ENCODE results near the gene EFHC2.
"Not testable (repeated sequence)": the region's sequence is repeated elsewhere in the genome, so short reads cannot be mapped to it uniquely, and the experiment has no call there.

The EFHC2 gene

DNA sequence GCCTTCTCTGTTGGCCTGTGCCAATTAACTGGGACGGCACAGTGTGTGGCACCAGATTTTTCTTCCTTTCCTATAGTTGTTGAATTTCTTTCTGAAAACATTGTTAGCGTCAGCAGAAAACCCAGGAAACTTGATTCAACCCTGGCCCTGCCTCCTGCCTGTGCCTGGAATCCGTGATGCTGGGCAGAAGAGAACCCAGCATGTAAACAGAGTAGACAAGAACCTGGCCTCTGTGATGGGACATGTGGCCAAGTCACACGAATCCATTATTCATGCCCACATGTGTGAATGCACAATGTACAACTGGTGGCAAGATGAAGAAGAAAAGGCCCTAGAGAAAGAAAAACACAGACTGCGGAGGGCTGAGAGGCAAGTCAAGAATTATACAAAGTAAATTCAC lies 111.4 kb downstream of the EFHC2 start:
- no peak for DNase-seq

DNA sequence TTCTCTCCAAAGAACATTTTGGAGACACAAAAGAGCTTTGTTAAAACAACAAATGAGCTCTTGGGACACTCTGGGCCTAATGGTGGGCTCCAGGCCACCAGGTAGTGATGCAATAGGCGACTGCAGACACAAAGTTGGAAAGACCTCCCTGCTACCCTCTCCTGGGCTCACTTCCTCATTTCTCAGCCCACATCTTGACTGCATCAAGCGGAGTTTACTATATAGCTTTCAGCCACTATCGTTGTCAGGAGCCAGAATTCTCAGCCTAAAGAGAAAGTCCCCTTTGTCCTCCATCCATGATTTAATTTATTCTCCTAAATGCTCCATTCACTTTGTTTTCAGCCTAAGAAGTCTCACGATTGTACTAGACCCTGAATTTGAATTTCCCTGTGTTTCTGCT lies 114.9 kb downstream of the EFHC2 start:
- DNase-seq, result no peak

DNA sequence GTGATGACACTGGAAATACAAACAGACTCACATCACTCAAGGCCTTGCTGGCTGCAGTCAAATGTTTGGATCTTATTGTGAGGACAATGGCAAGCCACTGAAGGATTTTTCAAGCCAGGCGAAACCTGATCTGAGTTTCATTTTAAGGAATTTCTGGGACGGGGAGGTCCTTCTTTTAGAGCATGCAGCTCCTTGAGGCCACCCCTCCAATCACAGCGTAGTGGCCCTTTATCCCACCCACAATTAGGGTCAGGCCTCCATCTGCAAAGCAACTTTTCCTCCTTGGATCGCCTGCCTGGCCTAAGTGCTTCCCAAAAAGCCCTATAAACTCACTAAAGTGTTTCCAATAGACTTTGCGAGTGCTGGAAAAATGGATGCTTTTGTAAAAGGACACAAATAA lies 115.5 kb downstream of the EFHC2 start:
- DNase-seq, result no peak

DNA sequence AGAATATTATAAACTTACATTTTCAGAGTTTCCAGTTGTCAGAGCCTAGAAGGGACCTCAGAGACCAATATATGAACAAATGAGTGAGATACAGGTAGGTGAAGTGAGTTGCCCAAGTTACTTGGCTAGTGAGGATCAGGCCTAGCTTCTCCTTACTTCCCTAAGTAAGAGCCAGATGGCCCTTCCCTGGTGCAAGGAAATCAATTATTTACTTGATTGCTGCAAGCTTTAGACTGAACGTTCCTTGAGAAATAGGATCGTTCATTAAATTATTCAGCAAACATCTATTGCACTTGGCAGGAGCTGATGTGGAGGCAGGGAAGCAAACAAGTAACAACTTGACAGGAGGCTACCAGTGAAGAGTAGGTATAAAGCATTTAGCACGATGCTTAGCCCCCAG lies 117.8 kb downstream of the EFHC2 start:
- no peak for DNase-seq

DNA sequence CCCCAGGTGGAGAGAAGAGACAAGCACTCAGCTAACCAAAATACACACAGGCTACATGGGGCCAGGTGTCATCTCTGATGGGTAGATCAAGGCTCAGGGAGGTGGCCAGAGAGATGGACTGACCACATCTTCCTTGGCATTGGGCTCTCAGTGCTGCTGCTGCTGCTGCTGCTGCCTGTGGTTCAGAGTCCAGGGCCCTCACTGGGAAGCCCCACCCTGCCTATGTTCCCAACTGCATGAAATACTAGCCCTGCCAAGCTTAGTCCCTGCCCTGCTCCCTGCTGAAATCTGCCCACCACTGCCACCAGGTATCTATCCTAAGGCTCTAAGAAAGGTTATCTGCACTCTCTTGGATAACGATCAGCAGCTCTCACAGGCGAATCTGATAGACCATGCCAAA lies 118.7 kb downstream of the EFHC2 start:
- DNase-seq, result no peak

DNA sequence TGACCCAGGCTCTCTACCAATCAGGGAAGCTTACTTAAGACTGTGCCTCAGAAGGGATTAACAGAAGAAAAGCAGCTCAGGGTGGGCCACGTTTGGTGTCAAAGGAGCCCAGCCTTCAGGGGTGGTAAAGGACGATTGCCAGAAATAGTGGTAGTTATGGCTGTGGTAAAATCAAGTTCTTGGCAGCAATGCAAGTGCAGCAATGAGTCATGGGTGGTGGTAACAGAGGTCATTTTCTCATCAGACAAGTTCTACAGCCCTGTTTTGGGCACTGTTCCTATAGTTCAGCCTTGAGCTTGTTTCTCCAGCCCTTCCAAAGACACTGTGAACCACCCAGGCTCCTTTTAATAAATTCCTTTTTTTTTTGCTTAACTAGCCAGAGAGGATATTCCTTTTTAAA lies 120.3 kb downstream of the EFHC2 start:
- DNase-seq, result no peak

DNA sequence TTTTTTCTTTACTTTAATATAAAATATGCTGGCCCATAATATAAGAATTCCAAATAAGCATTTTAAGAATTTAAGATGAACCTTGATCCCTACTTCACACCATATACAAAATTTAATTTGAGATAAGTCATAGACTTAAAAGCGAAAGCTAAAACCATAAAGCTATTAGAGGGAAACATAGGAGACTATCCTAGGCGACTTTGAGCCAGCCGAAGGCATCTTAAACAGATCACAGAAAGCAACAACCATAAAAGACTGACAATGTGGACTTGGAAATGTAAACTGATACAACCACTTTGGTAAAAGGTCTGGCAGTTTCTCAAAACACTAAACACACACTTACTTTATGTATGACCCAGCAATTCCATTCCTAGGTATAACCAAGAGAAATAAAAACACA lies 125.0 kb downstream of the EFHC2 start:
- no peak for DNase-seq

DNA sequence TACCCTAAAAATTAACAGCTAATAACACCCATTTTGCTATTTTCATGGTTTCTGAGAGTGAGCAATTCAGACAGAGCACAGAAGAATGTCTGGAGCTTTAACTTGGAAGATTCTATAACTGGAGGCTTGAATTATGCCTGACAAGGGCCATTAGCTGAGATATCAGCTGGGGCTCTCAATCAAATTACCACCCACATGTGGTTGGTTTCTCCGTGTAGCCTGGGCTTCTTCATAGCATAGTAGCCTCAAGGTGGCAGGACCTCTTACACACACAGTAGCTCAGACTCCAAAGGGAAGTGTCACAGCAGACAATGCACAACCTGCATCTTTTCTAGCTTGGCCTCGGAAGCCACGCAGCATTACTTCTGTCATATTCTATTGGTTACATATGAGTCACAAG lies 127.3 kb downstream of the EFHC2 start:
- no peak for DNase-seq

DNA sequence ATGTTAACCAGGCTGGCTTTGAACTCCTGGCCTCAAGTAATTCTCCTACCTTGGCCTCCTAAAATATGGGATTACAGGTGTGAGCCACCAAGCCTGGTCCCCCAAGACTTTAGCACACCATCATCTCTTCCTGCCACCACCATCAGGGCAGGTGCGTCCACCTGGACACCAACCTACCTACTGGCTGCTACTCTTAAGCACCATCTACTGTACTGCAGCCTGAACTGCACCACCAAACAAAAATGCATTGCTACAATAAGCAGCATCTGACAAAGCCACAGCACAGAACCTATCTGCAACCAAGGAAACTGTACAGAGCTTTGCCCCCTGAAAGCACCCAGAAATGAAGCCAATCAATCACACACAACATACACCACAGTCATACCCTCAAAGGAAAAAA lies 139.7 kb downstream of the EFHC2 start:
- DNase-seq, result no peak

DNA sequence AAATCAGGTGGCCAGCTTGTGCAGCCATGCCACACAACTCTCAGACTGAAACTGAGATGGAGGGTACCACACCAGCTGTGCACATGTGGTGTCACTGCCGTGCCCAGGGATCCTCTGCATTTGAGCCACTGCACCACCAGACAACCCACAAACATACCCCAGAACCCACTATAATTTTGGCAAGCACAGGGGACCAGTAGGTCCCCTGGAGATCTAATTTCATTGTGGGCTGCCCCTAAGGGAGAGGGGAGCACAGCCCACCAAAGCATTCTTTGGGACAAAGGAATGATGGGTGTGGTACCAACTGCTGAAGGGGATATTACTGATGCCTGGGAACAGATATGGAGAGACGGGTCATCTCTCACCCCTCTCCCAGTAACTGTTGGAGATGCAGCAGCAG lies 140.9 kb downstream of the EFHC2 start:
- DNase-seq, result no peak

DNA sequence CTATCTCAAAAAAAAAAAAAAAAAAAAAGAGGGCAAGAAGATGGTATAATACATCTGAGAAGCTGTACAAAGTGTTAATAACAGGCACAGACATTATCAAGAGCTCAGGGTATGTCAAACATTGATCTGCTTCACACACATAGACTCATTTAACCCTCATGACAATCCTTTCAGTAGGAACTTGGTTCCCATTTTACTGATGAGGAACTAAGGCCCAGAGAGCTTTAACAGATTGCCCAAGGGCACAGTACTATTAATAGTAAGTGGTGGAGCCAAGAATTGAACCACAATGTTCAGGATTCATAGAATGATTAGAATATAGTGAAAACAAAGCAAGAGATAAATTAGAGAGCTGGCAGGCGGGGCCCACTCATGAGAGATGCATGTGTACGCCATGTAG lies 154.4 kb downstream of the EFHC2 start:
- no peak for DNase-seq

DNA sequence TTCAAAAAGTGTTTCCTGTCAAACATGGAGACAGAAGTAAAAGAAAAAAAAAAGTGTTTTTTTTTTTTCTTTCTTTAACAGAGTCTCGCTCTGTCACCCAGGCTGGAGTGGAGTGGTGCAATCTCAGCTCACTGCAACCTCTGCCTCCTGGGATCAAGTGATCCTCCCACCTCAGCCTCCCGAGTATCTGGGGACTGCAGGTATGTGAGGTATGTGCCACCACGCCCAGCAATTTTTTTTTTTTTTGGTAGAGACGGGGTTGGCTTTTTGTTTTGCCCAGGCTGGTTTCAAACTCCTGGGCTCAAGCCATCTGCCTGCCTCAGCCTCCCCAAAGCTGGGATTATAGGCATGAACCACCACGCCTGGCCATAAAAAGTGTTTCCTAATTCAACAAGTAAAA lies 155.6 kb downstream of the EFHC2 start:
- DNase-seq, result not testable (repeated sequence)

DNA sequence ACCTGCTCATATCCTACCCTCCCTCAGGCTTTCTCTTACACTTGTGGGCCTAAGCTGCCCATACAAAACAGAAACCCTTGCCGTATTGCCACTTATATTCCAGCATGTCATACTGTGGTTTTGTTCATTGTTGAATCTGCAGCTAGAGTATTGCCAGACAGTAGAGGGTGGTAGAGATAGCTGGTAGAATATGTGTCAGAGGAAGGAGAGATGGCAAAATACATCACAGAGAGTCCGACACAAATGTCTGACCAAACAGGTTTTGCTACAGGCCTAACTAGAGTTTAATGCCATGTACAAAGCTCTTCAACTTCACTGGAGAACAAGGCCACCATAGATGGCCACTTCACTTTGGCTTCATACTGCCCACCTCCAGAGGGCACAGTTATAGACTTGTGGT lies 160.1 kb downstream of the EFHC2 start:
- DNase-seq, result no peak

DNA sequence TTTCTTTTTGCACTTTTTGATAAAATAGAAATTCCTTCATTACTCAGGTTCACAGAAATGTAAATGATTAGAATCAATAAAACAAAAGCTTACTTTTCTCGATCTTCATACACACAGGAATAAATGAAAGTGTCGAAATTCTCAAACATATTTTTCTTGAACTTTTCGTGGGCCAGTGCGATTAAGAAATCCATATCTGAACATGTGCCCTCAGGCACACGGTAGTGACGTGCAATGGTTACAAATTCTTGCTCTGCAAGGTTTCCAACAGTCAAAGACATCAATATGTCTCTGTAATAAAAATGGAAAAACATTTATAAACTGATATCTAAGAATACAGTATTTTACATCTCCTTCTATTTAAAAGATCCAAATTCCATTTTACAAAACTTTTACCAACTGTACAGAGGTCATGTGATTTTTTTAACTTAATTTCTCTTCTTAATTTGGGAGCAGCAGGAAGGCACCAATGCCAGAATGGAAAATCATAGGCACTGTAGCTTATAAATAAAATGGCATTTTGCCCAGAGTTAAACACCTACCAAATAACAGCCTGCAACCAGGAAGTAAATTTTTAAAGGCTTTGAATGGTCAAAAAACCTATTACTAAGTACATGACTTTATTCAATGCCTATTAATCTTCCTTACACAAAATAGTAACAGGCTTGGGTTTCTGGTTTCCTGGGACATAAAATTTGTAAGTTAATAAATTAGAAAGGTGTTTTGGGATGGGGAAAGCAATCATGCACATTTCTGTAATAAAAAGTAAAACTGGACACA lies 165.0 kb downstream of the EFHC2 start:
- no peak for DNase-seq

DNA sequence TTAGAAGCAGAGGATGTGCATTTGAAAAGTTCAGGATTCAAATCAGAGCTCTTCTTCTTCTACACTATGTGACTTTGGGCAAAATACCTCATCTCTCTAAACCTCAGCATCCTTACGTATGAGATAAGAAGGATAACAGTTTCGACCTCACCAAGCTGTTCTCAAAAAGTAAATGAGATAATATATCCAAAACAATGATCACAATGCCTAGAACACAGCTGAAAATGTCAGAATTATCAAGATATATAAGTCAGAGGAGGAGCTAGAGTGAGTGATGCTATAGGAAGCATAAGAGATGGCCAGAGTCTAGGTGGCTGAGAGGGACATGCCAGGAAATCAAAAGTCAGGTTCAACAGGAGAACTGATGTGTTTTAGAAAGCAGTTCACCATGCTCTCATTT lies 168.0 kb downstream of the EFHC2 start:
- DNase-seq, result no peak

DNA sequence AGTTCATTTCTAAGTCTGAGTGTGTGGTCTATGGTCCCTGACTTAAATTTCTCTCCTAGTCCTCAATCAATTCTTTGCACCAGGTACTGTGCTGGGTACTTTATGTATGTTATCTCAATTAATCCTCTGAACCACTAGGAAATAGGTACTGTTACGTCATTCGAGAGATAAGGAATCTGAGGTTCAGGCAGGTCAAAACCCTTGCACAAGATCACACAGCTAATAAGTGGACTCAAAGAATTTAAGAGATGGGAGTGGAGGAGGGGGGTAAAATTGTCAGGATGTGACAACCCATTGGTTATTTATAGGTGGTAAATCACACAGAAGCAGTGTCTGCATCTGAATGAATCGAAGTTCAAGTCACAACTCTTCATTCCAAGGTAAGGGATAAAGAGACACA lies 169.4 kb downstream of the EFHC2 start:
- no peak for DNase-seq

DNA sequence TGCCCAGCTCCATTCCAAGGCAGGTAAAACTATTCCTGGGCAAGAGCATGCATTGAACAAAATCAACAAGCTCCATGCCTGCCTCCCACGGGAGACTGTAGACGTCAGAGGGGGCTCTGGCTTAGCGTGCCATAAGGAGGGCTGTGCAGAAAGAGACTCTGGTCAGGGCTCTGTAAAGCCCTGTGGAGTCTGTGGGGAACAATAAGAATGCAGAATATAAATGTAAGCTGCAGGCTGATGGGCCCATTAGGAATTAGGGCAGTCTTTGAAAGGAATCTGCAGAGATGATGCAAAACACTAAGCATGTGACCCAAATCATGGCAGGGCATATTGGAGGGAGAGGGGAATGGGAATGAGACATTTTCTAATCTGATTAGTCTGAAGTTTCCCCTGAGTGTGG lies 170.3 kb downstream of the EFHC2 start:
- no peak for DNase-seq

DNA sequence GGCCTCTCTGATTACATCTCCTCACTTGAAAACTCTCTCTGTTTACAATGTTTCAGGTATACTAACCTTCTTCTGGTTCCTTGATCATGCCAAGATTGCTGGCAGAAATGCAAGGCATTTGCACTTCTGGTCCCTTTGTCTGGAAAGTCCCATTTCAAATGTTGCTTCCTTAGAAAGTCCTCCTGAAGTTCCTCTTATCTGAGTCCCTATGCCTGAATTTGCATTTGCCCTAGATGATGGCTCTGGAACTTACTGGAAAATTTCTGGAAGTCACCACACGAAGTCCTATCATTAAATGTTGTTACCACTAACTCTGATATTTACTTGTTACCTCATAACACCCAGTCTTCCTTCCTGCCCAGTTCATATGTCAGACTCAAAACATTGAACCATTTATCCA lies 176.4 kb downstream of the EFHC2 start:
- DNase-seq, result no peak

DNA sequence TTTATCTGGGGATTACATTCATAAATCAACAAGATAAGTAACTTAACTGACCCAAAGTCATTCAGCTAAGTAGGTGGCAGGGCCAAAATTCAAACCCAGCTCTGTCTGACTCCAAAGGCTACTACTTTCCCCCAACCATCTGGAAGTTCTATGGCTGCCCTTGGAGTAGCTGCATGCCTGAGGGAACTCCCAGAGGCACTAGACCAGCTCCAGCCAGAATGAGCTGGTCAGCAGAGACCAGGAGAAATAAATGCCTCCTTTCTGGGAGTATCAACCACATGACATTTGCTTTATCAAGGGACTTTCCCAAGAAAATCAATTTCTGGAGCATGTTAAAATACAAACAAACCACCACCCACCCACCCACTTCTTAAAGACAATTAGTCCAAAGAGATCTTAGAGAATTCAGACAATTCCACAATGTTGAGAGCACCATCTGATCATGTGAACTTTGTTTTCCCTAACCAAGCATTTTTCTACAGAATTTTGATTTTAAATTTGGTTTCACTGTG lies 180.5 kb downstream of the EFHC2 start:
- DNase-seq, result no peak

DNA sequence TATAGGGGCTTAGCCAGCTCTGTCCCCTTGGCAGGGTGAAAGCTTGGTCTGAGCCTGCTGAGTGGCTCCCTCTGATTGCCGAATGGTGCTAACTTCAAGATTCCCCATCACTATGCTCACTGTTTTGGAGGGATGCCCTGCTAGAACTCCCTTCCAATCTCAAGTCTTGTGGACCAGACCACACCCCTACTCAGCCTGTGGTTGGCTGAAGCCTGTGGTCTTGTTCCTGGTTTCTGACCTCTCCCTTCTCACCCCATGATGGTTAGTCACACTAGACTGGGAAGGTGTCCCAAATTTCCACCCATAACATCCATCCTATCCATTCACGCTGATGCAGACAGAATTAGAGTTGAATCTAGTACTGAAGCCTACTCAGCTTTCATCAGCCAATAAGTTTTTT lies 185.6 kb downstream of the EFHC2 start:
- no peak for DNase-seq

DNA sequence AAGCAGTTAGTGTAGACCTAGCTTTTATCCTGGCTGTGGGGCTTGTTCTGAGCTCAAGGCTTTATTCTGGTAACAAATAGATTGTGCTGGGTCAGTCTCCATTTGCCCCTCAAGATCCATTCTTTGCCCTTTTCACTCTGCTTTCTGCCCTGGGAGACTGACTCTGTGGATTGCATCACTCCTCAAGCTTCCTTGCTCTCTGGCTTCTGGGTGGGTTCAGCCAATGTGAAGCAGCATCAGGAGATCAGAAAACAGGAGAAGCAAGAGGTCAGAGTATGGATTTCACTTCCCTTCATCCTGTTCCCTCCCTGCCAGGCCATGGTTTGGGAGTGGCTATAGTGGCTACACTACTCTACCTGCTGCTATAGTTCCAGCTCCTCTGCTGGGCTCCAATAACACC lies 186.2 kb downstream of the EFHC2 start:
- DNase-seq, result no peak

DNA sequence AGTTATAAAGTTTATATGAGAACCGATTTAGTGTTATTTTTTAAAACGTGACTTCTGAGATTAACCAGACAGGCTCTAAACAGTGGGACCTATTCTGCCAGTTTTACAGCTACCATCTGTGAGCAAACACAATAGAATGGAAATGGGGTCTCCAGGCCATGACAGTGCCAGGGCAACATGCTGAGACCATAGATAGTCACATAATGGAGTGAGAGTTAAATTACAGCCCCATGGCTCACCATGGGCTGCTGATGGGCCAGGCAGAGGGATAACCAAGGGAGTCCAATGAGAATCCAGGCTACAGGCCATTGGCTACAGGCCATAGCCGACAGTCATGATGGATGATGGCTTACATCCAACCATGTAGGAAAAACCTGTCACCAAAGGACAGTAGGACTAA lies 186.7 kb downstream of the EFHC2 start:
- DNase-seq, result no peak

DNA sequence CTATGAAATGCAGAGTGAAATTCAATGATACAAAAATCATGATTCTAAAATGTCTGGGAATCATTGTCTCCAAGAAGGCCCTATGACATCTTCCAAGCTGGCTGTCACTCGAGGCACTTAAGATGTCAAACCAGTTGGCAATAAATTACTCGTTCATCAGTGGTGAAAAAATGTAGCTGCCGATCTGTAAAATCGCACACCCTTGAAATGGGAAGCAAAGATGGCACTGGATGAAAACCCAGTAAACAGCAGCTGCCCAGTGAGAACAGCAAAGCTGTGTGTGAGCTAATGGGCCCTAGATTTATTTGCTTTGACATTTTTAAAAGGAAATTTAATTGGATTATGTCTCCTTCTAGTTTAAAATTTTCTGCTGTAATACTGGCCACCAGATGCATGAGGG lies 188.3 kb downstream of the EFHC2 start:
- no peak for DNase-seq

DNA sequence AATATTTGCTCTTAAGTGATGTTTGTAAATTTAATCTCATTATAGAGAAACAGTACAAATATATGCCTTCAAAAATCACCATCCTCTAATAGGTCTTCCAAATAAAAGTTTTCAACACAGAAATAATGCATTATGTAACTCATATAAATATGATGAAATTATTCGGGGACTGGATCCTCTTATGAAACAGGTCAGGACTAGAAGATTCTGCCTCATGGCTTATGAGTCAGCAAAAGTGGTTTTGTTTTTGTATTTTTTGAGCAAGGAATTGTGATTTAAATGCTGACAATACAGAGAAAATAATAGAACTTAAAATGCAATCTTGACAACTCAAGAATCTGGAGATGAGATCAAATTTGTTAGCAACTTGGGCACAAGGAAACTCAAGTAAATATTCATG lies 190.6 kb downstream of the EFHC2 start:
- DNase-seq, result no peak

DNA sequence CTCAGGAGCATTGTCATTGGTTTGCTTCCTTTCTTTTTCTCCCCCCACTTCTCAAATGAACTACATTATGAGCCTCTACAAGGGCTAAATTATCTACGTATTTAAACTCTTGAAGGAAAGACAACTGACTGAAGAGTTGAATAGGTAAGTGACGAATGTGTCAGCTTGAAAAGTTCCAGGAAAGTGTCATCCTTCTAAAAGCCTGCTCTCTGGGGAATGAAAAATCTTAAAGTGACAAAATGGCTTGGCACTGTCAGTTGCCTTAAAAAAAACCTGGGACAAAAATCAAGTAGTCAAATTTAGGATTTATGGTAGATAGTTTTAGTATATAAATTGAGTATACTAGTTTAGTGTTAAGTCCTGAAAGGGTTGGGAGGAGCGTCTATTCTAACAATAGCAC lies 196.3 kb downstream of the EFHC2 start:
- DNase-seq, result no peak
